H1 (cell line): ENCODE measurements around the gene C17orf50. TPM values are rescaled to one million over a fixed set of nuclear protein-coding genes. Genes with fewer than 3 reads are reported as not detected.
A peak's percentile ranks its signal among the peaks of the same experiment; 100 is the strongest.

Source experiments
- CTCF ChIA-PET: fragments of 300-600 bp; sonication (Branson Sonifier 250); formaldehyde crosslinking; loops from one replicate; lab custom pipeline; 2021; ENCODE audit not compliant: partially characterized antibody; lab: Charles Lee
- POLR2A ChIA-PET: fragments of 300-600 bp; sonication (Branson Sonifier 250); formaldehyde crosslinking; loops from one replicate; lab custom pipeline; 2021; ENCODE audit warnings: inconsistent platforms; ENCODE audit not compliant: partially characterized antibody; lab: Charles Lee
- DNase-seq, 2 experiments: peaks; one replicate each; pipeline versions ENCODE4 v3.0.0 to v3.0.0-alpha.2; 2010 to 2022; ENCODE audit warnings: low spot score in 2 of 2, low read depth in 1 of 2, mixed read lengths in 1 of 2
- FAIRE-seq: peaks from 2 replicates; lab custom pipeline; 2011; peaks lifted over from hg19 to GRCh38; lab: Jason Lieb, UNC
- H2AFZ ChIP-seq: 2 replicates; pipeline ENCODE4 v1.8.1; 2012; ENCODE audit warnings: low read length, inconsistent platforms
- H2AK5ac ChIP-seq: 2 replicates; pipeline ENCODE4 v1.6.1; 2013; ENCODE audit warnings: low read depth, low read length
- H2BK120ac ChIP-seq: replicated peaks from 2 replicates; pipeline ENCODE3; 2013; ENCODE audit warnings: low read depth, low read length, inconsistent platforms
- H2BK12ac ChIP-seq: 2 replicates; pipeline ENCODE4 v1.6.1; 2013; ENCODE audit warnings: low read depth, low read length
- H2BK15ac ChIP-seq: 2 replicates; pipeline ENCODE4 v1.6.1; 2013; ENCODE audit warnings: low read length
- H2BK20ac ChIP-seq: 2 replicates; pipeline ENCODE4 v1.6.1; 2013; ENCODE audit warnings: low read length
- H2BK5ac ChIP-seq: 2 replicates; pipeline ENCODE4 v1.6.1; 2013; ENCODE audit warnings: low read depth, low read length
- H3K14ac ChIP-seq: 2 replicates; pipeline ENCODE4 v1.6.1; 2013; ENCODE audit warnings: inconsistent platforms; ENCODE audit not compliant: insufficient read length
- H3K18ac ChIP-seq: 2 replicates; pipeline ENCODE4 v1.6.1; 2013; ENCODE audit warnings: low read length; ENCODE audit errors: extremely low read depth
- H3K23ac ChIP-seq: 2 replicates; pipeline ENCODE4 v1.6.1; 2013; ENCODE audit warnings: inconsistent platforms; ENCODE audit not compliant: insufficient read length
- H3K23me2 ChIP-seq: 2 replicates; pipeline ENCODE4 v1.6.1; 2013; ENCODE audit warnings: low read depth, low read length
- H3K27ac ChIP-seq: 2 replicates; pipeline ENCODE4 v1.6.1; 2011; ENCODE audit warnings: low read depth, low read length, inconsistent platforms
- H3K27me3 ChIP-seq, 4 experiments: replicated peaks in 1 of 4; 1 replicate in 1 of 4; 2 replicates in 3 of 4; pipeline versions ENCODE4 v1.6.1 to v1.8.1; 2011 to 2013; ENCODE audit warnings: low read length in 3 of 4, mild to moderate bottlenecking in 3 of 4, inconsistent platforms in 2 of 4, mixed read lengths in 2 of 4, moderate library complexity in 1 of 4; ENCODE audit not compliant: control insufficient read depth in 3 of 4, insufficient read depth in 3 of 4; ENCODE audit errors: extremely low read depth in 1 of 4
- H3K36me3 ChIP-seq, 4 experiments: 2 replicates each; pipeline versions ENCODE4 v1.6.1 to v1.8.1; 2011 to 2013; ENCODE audit warnings: mild to moderate bottlenecking in 4 of 4, low read length in 3 of 4, moderate library complexity in 2 of 4, control low read depth in 1 of 4, inconsistent platforms in 1 of 4; ENCODE audit not compliant: insufficient read depth in 4 of 4, control insufficient read depth in 2 of 4
- H3K4ac ChIP-seq: replicated peaks from 2 replicates; pipeline ENCODE3; 2013; ENCODE audit warnings: low read length, low read depth, mixed read lengths, inconsistent platforms; ENCODE audit not compliant: insufficient read length
- H3K4me1 ChIP-seq, 4 experiments: replicated peaks in 1 of 4; 1 replicate in 1 of 4; 2 replicates in 3 of 4; pipeline versions ENCODE4 v1.6.1 to v1.8.1; 2011 to 2013; ENCODE audit warnings: low read length in 3 of 4, inconsistent platforms in 2 of 4, mixed read lengths in 1 of 4; ENCODE audit not compliant: insufficient read depth in 4 of 4, control insufficient read depth in 3 of 4
- H3K4me2 ChIP-seq, 2 experiments: 2 replicates each; pipeline versions ENCODE4 v1.6.1 to v1.8.1; 2011 to 2013; ENCODE audit warnings: low read depth in 2 of 2, low read length in 2 of 2, control low read depth in 1 of 2, inconsistent platforms in 1 of 2, mild to moderate bottlenecking in 1 of 2; ENCODE audit not compliant: insufficient read depth in 1 of 2
- H3K4me3 ChIP-seq, 4 experiments: fragments of 200-600, 300-600 bp in 1 of 4; sonication (generic), shearing (Covaris generic), sonication (Bioruptor Twin) in 1 of 4; 2 replicates each; pipeline versions ENCODE4 v1.5.1 to v1.8.1; 2011 to 2016; ENCODE audit warnings: low read length in 4 of 4, low read depth in 3 of 4, control low read depth in 2 of 4, inconsistent platforms in 2 of 4, mild to moderate bottlenecking in 2 of 4, mixed read lengths in 1 of 4, moderate library complexity in 1 of 4; ENCODE audit not compliant: insufficient read depth in 2 of 4; ENCODE audit errors: extremely low read depth in 1 of 4
- H3K56ac ChIP-seq: replicated peaks from 2 replicates; pipeline ENCODE3; 2013; ENCODE audit warnings: low read depth, mild to moderate bottlenecking, mixed read lengths, low read length, inconsistent platforms; ENCODE audit not compliant: insufficient read length
- H3K79me1 ChIP-seq: 2 replicates; pipeline ENCODE4 v1.6.1; 2013; ENCODE audit warnings: low read depth, low read length, control low read depth
- H3K79me2 ChIP-seq, 2 experiments: 2 replicates each; pipeline versions ENCODE4 v1.6.1 to v1.8.1; 2012 to 2013; ENCODE audit warnings: low read length in 2 of 2, mild to moderate bottlenecking in 2 of 2, inconsistent platforms in 1 of 2; ENCODE audit not compliant: insufficient read depth in 2 of 2, control insufficient read depth in 1 of 2
- H3K9ac ChIP-seq, 4 experiments: replicated peaks in 1 of 4; 1 replicate in 1 of 4; 2 replicates in 3 of 4; pipeline versions ENCODE4 v1.6.1 to v1.8.1; 2011 to 2013; ENCODE audit warnings: low read depth in 3 of 4, low read length in 3 of 4, control low read depth in 2 of 4, mild to moderate bottlenecking in 2 of 4, moderate library complexity in 2 of 4, inconsistent platforms in 1 of 4; ENCODE audit errors: extremely low read depth in 1 of 4
- H3K9me3 ChIP-seq, 2 experiments: 2 replicates each; pipeline versions ENCODE4 v1.6.1 to v1.8.1; 2012 to 2013; ENCODE audit warnings: mild to moderate bottlenecking in 2 of 2, moderate library complexity in 2 of 2, control low read depth in 1 of 2, inconsistent platforms in 1 of 2, low read depth in 1 of 2, low read length in 1 of 2, mixed read lengths in 1 of 2; ENCODE audit not compliant: insufficient read depth in 2 of 2
- H4K20me1 ChIP-seq, 2 experiments: replicated peaks in 1 of 2; 2 replicates each; pipeline versions ENCODE3 to v1.8.1; 2011 to 2013; ENCODE audit warnings: inconsistent platforms in 2 of 2, low read length in 2 of 2, mild to moderate bottlenecking in 1 of 2; ENCODE audit not compliant: insufficient read depth in 2 of 2, control insufficient read depth in 1 of 2
- H4K5ac ChIP-seq: 2 replicates; pipeline ENCODE4 v1.6.1; 2013; ENCODE audit warnings: low read length, low read depth, mixed read lengths, inconsistent platforms; ENCODE audit not compliant: insufficient read length
- H4K8ac ChIP-seq: 2 replicates; pipeline ENCODE4 v1.8.0; 2013; ENCODE audit warnings: mild to moderate bottlenecking, moderate library complexity, low read length, inconsistent platforms; ENCODE audit not compliant: insufficient read depth; ENCODE audit errors: extremely low read depth
- H4K91ac ChIP-seq: replicated peaks from 2 replicates; pipeline ENCODE3; 2013; ENCODE audit warnings: low read length, mixed read lengths, inconsistent platforms; ENCODE audit not compliant: insufficient read length
- BCL11A ChIP-seq, 2 experiments: IDR thresholded peaks; one replicate each; pipeline ENCODE4 v1.6.1; 2011; ENCODE audit warnings: low read depth in 2 of 2, low read length in 2 of 2, mild to moderate bottlenecking in 2 of 2
- BRCA1 ChIP-seq: IDR thresholded peaks from 2 replicates; pipeline ENCODE4 v1.6.1; 2012; ENCODE audit warnings: low read depth, low read length, improper control_type of control experiment
- CHD1 ChIP-seq: IDR thresholded peaks from 2 replicates; pipeline ENCODE4 v1.6.1; 2012; ENCODE audit warnings: low read depth, low read length, improper control_type of control experiment
- CHD2 ChIP-seq: IDR thresholded peaks from 2 replicates; pipeline ENCODE4 v1.6.1; 2012; ENCODE audit warnings: low read length, improper control_type of control experiment
- FOSL1 ChIP-seq: IDR thresholded peaks from 2 replicates; pipeline ENCODE4 v1.6.1; 2011; ENCODE audit warnings: mild to moderate bottlenecking, low read depth, low read length, moderate library complexity; ENCODE audit not compliant: insufficient read depth
- RNF2 ChIP-seq: fragments of 200-900, 300-1000 bp; sonication (generic); IDR thresholded peaks from 2 replicates; pipeline ENCODE4 v1.7.1; 2016; ENCODE audit warnings: borderline replicate concordance, low read depth, mild to moderate bottlenecking, antibody characterized with exemption, low read length; ENCODE audit not compliant: poor library complexity, severe bottlenecking; ENCODE audit errors: missing control alignments
- RXRA ChIP-seq: IDR thresholded peaks from 2 replicates; pipeline ENCODE4 v1.6.1; 2011; ENCODE audit warnings: low read depth, mild to moderate bottlenecking, low read length, moderate library complexity; ENCODE audit not compliant: insufficient read depth
- SAP30 ChIP-seq: fragments of 300-600 bp; sonication (generic); IDR thresholded peaks from 2 replicates; pipeline ENCODE4 v1.7.1; 2012; ENCODE audit warnings: low read length, moderate library complexity, mild to moderate bottlenecking, inconsistent platforms; ENCODE audit not compliant: insufficient read depth, insufficient replicate concordance
- SIN3A ChIP-seq, 2 experiments: IDR thresholded peaks in 1 of 2; conservative IDR thresholded peaks in 1 of 2; 2 replicates each; pipeline ENCODE4 v1.6.1; 2011 to 2012; ENCODE audit warnings: low read length in 2 of 2, improper control_type of control experiment in 1 of 2, low read depth in 1 of 2, mild to moderate bottlenecking in 1 of 2
- SIRT6 ChIP-seq: IDR thresholded peaks from one replicate; pipeline ENCODE4 v1.7.1; 2012; ENCODE audit warnings: low read length, inconsistent platforms
- TAF1 ChIP-seq: IDR thresholded peaks from 2 replicates; pipeline ENCODE4 v1.6.1; 2011; ENCODE audit warnings: mild to moderate bottlenecking, low read depth, low read length
- TBP ChIP-seq: IDR thresholded peaks from 2 replicates; pipeline ENCODE4 v1.6.1; 2011; ENCODE audit warnings: low read depth, low read length, improper control_type of control experiment
- WGBS, 2 experiments: shearing (Covaris generic) in 1 of 2; methylation state at CpG; one replicate each; pipeline versions ENCODE4 v1.1.6 to v1.1.7; 2013 to 2015; ENCODE audit warnings: low lambda C conversion rate in 2 of 2, mixed read lengths in 2 of 2, inconsistent platforms in 1 of 2, low coverage in 1 of 2, missing lambda C conversion rate in 1 of 2; ENCODE audit not compliant: insufficient replicate concordance in 2 of 2, insufficient coverage in 1 of 2, insufficient read length in 1 of 2; ENCODE audit errors: extremely low coverage in 1 of 2, missing lambda C conversion rate in 1 of 2; 5-methylcytosine and 5-hydroxymethylcytosine counted together
- polyA plus RNA-seq, 7 experiments: library from polyadenylated mRNA; depleted of rRNA in 3 of 7; stranded (reverse) in 5 of 7; unstranded in 2 of 7; fragments of >200 nt in 5 of 7; fragments of 200-250 nt in 2 of 7; gene quantifications; 1 replicate in 5 of 7; 2 replicates in 1 of 7; 4 replicates in 1 of 7; pipeline versions ENCODE4 v1.2.1 to v1.2.3, GENCODE V29; 2011 to 2013; ENCODE audit warnings: missing spikeins in 2 of 7, mixed read lengths in 2 of 7
- total RNA-seq: library from RNA; stranded (reverse); fragmentation: NEBNext Ultra II Directional; extraction: Animal tissue kit (Norgen Biotek cat#: 25700); gene quantifications from 2 replicates; pipeline ENCODE4 v1.2.1, GENCODE V29; 2021
- TF ChIP-seq, protein P1 (sequence below): IDR thresholded peaks from 2 replicates; pipeline ENCODE4 v1.6.1; 2011; ENCODE audit warnings: low read depth, mild to moderate bottlenecking, low read length; ENCODE audit not compliant: insufficient read depth

C17orf50 gene
- total and polyA plus RNA-seq, 2 of the 8 experiments (the other 6 are each of a cell fraction or from before 2014, with no cell fraction given) = 0.12 TPM; not detected in 1

DNA sequence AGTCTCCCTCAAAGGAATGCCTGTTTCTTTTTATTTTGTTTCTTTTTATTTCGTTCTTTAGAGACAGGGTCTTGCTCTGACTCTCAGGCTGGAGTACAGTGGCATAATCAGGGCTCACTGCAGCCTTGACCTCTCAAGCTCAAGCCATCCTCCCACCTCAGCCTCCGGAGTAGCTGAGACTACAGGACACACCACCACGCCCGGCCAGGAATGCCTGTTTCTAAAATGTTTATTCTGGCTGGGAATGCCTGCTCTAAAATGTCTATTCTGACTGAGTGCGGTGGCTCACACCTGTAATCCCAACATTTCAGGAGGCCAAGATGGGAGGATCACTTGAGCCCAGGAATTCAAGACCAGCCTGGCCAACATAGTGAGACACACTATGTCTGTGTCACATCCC is 37.2 kb downstream of the C17orf50 start:
- no peak overlapping the region for H3K18ac ChIP-seq
- no peak overlapping the region for H3K4ac ChIP-seq
- no peak overlapping the region for H3K4me2 ChIP-seq
- no peak overlapping the region for H2AFZ ChIP-seq
- no peaks in the 10 kb centered on the region for H3K9me3 ChIP-seq
- DNase-seq (peak in 1 of 2 experiments; percentile 14), FAIRE-seq (no peak)
- H3K23ac ChIP-seq = no peak overlapping the region
- no peaks in the 10 kb centered on the region for H3K79me2 ChIP-seq
- no peak overlapping the region for H3K14ac ChIP-seq
- H3K27me3 ChIP-seq = peaks cover 23 to 49% (median 42%) of the 10 kb centered on the region in 4 experiments
- no peak overlapping the region for H4K5ac ChIP-seq
- H3K36me3 ChIP-seq = no peaks in the 10 kb centered on the region
- H3K4me1 ChIP-seq = peaks cover 0 to 10% (median 5%) of the 10 kb centered on the region in 4 experiments; a peak in 5 of 7 replicates
- ChIA-PET POLR2A (interaction anchor here (0.9 to 7.5 kb wide), 2 partner anchors 12 to 24 kb away, joined by 3 to 50 read pairs; partner anchors contain the start of gene TAF15), CTCF (interaction anchor here (0.6 to 11.7 kb wide), 4 partner anchors 11 to 52 kb away, joined by 3 to 179 read pairs (median 10); partner anchors contain the start of genes C17orf50 and TAF15)
- H3K4me3 ChIP-seq = no peak overlapping the region
- no peak overlapping the region for H2BK12ac ChIP-seq
- WGBS, 2 experiments = 96% methylated on average over 5 of the region's 5 CpGs; no CpG with 5 or more reads in 1 of the 2 experiments
- H4K8ac ChIP-seq = no peak overlapping the region
- H2BK20ac ChIP-seq = no peak overlapping the region
- no peak overlapping the region for H3K27ac ChIP-seq
- no peak overlapping the region for H3K56ac ChIP-seq
- H4K91ac ChIP-seq = no peak overlapping the region
- H2BK5ac ChIP-seq = no peak overlapping the region
- peaks cover 0 to 2% of the 10 kb centered on the region in 2 experiments for H4K20me1 ChIP-seq
- no peak overlapping the region for H2BK120ac ChIP-seq
- no peaks in the 10 kb centered on the region for H3K79me1 ChIP-seq
- peaks cover 11% of the 10 kb centered on the region; the same call in 1 of the 2 replicates for H3K23me2 ChIP-seq
- 0 out of 2 replicates have a peak overlapping the region, but pooled peaks have one; percentile 16 for H2BK15ac ChIP-seq
- H2AK5ac ChIP-seq = no peak overlapping the region
- no peak overlapping the region for H3K9ac ChIP-seq
- no peak for TF ChIP-seq FOSL1
- TF ChIP-seq CHD2 = no peak
- TF ChIP-seq TBP = no peak
- no peak for TF ChIP-seq SIN3A (conservative IDR thresholded peaks at IDR 0.05 in 1 of 2, IDR thresholded peaks at IDR 0.05 in 1 of 2; ENCODE audit: low read depth in 1 of 2, low read length in 2 of 2)
- TF ChIP-seq RNF2 = no peak
- no peak for TF ChIP-seq BCL11A (IDR thresholded peaks at IDR 0.05; ENCODE audit: low read depth in 2 of 2, low read length in 2 of 2)
- no peak for TF ChIP-seq CHD1
- no peak for TF ChIP-seq TAF1
- TF ChIP-seq SIRT6 = no peak
- TF ChIP-seq SAP30 = no peak
- TF ChIP-seq RXRA = no peak
- TF ChIP-seq, protein P1, sequence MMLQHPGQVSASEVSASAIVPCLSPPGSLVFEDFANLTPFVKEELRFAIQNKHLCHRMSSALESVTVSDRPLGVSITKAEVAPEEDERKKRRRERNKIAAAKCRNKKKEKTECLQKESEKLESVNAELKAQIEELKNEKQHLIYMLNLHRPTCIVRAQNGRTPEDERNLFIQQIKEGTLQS = no peak
- no peak for TF ChIP-seq BRCA1
